ENCODE results near the gene MYT1. TPM values are rescaled to one million over a fixed set of nuclear protein-coding genes. Genes with fewer than 3 reads are reported as not detected.

MYT1 gene
- total and polyA plus RNA-seq, 9 of the 15 experiments (the other 6 are each of a cell fraction or from before 2014, with no cell fraction given) = 0.02 to 0.12 (median 0.06) TPM; not detected in 4

DNA sequence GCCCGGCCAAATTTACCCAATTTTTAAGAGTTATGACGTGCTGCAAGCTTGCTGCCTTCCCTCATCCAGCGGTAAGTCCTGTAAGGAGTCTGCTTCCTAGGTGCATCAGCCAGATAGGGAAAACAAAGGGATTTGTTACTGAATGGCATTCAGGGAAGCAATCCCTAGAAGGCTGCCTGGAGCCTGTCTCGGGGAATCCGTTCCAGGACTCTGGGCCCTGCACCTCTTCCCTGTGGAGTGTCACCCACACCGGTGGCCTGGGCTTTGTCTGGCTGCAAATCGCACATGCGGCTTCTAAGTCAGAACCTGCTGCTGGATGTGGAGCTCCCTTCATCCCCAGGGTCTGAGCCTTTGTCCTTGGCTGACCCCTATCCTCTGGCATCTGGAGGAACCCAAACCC, 7.0 kb downstream of the MYT1 start:
- no peaks in the 10 kb centered on the region for H3K9me3 ChIP-seq (replicated peaks; ENCODE audit: control insufficient read depth, insufficient read depth, low read depth, low read length)
- DNase-seq (ENCODE audit: extremely low read depth in 1 of 4, low spot score in 3 of 4) (no peak), FAIRE-seq (no peak), ATAC-seq (no peak)
- BruUV-seq (replicated peaks) = no TSS peak
- 4% methylated on average over 8 of the region's 8 CpGs for WGBS (ENCODE audit: insufficient coverage, low coverage, missing lambda C conversion rate)
- H3K27ac ChIP-seq (ENCODE audit: extremely low read depth, low read depth, low read length) = no peak overlapping the region
- peaks cover 25 to 49% of the 10 kb centered on the region in 2 experiments for H3K27me3 ChIP-seq (ENCODE audit: control insufficient read depth in 2 of 2, insufficient read depth in 2 of 2, low read length in 2 of 2)
- no peak overlapping the region for H2AFZ ChIP-seq (ENCODE audit: low read depth, low read length)
- no peaks in the 10 kb centered on the region for H3K79me2 ChIP-seq (ENCODE audit: control insufficient read depth, insufficient read depth, low read length)
- H3K4me3 ChIP-seq = no peak overlapping the region
- intact Hi-C loops (cut with micrococcal nuclease) (no loop called here), in situ Hi-C loops (cut with MboI) (no loop called here)
- H3K9ac ChIP-seq (ENCODE audit: insufficient read depth in 1 of 2, low read depth in 2 of 2, low read length in 2 of 2) = no peak overlapping the region
- H3K36me3 ChIP-seq (ENCODE audit: control insufficient read depth, insufficient read depth, low read length) = no peaks in the 10 kb centered on the region
- peaks cover 4% of the 10 kb centered on the region for H3K9me1 ChIP-seq (ENCODE audit: control insufficient read depth, insufficient read depth, low read length)
- no peak for TF ChIP-seq PYGO2 (tag; IDR thresholded peaks at IDR 0.05)
- ChIA-PET POLR2A (no interaction called here), CTCF (ENCODE audit: low intra/inter-chr PET ratio) (no interaction called here)
- H3K4me1 ChIP-seq (replicated peaks in 1 of 2; ENCODE audit: control insufficient read depth in 2 of 2, insufficient read depth in 2 of 2, low read length in 2 of 2) = no peaks in the 10 kb centered on the region
- H3K4me2 ChIP-seq (ENCODE audit: insufficient read depth, low read length) = no peak overlapping the region
- H4K20me1 ChIP-seq (replicated peaks; ENCODE audit: control insufficient read depth, insufficient read depth, low read length) = peaks cover 4% of the 10 kb centered on the region; the same call in 1 of the 2 replicates

DNA sequence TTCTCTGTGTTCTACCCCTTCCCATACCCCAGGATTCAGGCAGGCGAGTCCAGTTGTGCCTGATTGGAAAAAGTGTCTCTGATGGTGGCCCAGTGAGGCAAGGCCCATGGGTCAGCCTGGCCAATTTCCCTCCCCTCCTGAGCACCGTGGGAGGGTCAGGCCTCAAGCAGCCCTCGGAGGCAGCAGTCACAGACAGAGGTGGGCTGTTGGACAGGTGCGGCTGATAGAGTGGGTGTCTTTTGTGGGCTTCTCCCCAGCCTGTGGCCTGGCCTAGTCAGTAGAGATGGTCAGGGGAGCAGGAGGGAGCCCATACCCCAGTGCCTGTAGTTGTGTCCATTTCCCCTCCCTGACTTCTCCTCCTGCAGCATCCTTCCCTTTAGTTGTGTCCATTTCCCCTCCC, 8.9 kb downstream of the MYT1 start:
- no TSS peak for BruUV-seq (replicated peaks)
- Histone ChIP-seq H3K27me3 (ENCODE audit: control insufficient read depth in 2 of 2, insufficient read depth in 2 of 2, low read length in 2 of 2) (peaks cover 16 to 38% of the 10 kb centered on the region in 2 experiments; a peak in 3 of 5 replicates), H3K9me1 (ENCODE audit: control insufficient read depth, insufficient read depth, low read length) (peaks cover 4% of the 10 kb centered on the region), H3K9ac (ENCODE audit: insufficient read depth in 1 of 2, low read depth in 2 of 2, low read length in 2 of 2) (no peak overlapping the region), H3K4me2 (ENCODE audit: insufficient read depth, low read length) (no peak overlapping the region), H2AFZ (ENCODE audit: low read depth, low read length) (no peak overlapping the region), H4K20me1 (replicated peaks; ENCODE audit: control insufficient read depth, insufficient read depth, low read length) (no peaks in the 10 kb centered on the region; the same call in none of the 2 replicates), H3K79me2 (ENCODE audit: control insufficient read depth, insufficient read depth, low read length) (no peaks in the 10 kb centered on the region), H3K27ac (ENCODE audit: extremely low read depth, low read depth, low read length) (no peak overlapping the region), H3K4me3 (no peak overlapping the region), H3K36me3 (ENCODE audit: control insufficient read depth, insufficient read depth, low read length) (no peaks in the 10 kb centered on the region), H3K9me3 (replicated peaks; ENCODE audit: control insufficient read depth, insufficient read depth, low read depth, low read length) (no peaks in the 10 kb centered on the region), H3K4me1 (replicated peaks in 1 of 2; ENCODE audit: control insufficient read depth in 2 of 2, insufficient read depth in 2 of 2, low read length in 2 of 2) (no peaks in the 10 kb centered on the region)
- FAIRE-seq (no peak), DNase-seq (ENCODE audit: extremely low read depth in 1 of 4, low spot score in 3 of 4) (no peak), ATAC-seq (no peak)
- in situ Hi-C loops (cut with MboI) = no loop called here
- ChIA-PET POLR2A (no interaction called here), CTCF (ENCODE audit: low intra/inter-chr PET ratio) (no interaction called here)
- WGBS (ENCODE audit: insufficient coverage, low coverage, missing lambda C conversion rate) = 0% methylated on average over 4 of the region's 4 CpGs
- intact Hi-C loops (cut with micrococcal nuclease) = no loop called here
- TF ChIP-seq, protein P1, sequence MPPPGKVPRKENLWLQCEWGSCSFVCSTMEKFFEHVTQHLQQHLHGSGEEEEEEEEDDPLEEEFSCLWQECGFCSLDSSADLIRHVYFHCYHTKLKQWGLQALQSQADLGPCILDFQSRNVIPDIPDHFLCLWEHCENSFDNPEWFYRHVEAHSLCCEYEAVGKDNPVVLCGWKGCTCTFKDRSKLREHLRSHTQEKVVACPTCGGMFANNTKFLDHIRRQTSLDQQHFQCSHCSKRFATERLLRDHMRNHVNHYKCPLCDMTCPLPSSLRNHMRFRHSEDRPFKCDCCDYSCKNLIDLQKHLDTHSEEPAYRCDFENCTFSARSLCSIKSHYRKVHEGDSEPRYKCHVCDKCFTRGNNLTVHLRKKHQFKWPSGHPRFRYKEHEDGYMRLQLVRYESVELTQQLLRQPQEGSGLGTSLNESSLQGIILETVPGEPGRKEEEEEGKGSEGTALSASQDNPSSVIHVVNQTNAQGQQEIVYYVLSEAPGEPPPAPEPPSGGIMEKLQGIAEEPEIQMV (tag; conservative IDR thresholded peaks at IDR 0.05; ENCODE audit: low read depth) = no peak
- TF ChIP-seq RBBP5 (IDR thresholded peaks at IDR 0.05; ENCODE audit: borderline replicate concordance, insufficient read depth, low read length, poor library complexity, severe bottlenecking) (no peak), DPF2 (IDR thresholded peaks at IDR 0.05) (no peak), ZNF436 (CRISPR knock-in tag; IDR thresholded peaks at IDR 0.05) (no peak), HDAC2 (IDR thresholded peaks at IDR 0.05) (no peak), BMI1 (IDR thresholded peaks at IDR 0.05; ENCODE audit: low read length) (no peak), RB1 (IDR thresholded peaks at IDR 0.05; ENCODE audit: low read depth) (no peak), CHD1 (IDR thresholded peaks at IDR 0.05; ENCODE audit: low read length) (no peak), STAT5B (CRISPR knock-in tag; IDR thresholded peaks at IDR 0.05) (no peak), ZNF23 (CRISPR knock-in tag; IDR thresholded peaks at IDR 0.05) (no peak), HDGF (IDR thresholded peaks at IDR 0.05) (no peak)
- TF ChIP-seq, protein P2, sequence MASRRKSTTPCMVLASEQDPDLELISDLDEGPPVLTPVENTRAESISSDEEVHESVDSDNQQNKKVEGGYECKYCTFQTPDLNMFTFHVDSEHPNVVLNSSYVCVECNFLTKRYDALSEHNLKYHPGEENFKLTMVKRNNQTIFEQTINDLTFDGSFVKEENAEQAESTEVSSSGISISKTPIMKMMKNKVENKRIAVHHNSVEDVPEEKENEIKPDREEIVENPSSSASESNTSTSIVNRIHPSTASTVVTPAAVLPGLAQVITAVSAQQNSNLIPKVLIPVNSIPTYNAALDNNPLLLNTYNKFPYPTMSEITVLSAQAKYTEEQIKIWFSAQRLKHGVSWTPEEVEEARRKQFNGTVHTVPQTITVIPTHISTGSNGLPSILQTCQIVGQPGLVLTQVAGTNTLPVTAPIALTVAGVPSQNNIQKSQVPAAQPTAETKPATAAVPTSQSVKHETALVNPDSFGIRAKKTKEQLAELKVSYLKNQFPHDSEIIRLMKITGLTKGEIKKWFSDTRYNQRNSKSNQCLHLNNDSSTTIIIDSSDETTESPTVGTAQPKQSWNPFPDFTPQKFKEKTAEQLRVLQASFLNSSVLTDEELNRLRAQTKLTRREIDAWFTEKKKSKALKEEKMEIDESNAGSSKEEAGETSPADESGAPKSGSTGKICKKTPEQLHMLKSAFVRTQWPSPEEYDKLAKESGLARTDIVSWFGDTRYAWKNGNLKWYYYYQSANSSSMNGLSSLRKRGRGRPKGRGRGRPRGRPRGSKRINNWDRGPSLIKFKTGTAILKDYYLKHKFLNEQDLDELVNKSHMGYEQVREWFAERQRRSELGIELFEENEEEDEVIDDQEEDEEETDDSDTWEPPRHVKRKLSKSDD (conservative IDR thresholded peaks at IDR 0.05; ENCODE audit: low read length) = no peak
